Body of pancreas (tissue), 4 donors: ENCODE results near the gene NRN1L.

Source experiments
- POLR2A ChIP-seq, 3 donors: fragments of 450-650 bp; IDR thresholded peaks; one replicate each; pipeline ENCODE4 v1.6.1; 2016; ENCODE audit warnings: antibody characterized with exemption in 3 of 3, mild to moderate bottlenecking in 2 of 3
- TF ChIP-seq, protein P1 (sequence below), 7 experiments: fragments of 450-650 bp in 4 of 7; fragments of 200-600 bp in 3 of 7; sonication (generic) in 3 of 7; IDR thresholded peaks; one replicate each; pipeline ENCODE4 v1.5.1; 2016 to 2019; ENCODE audit warnings: antibody characterized with exemption in 7 of 7

DNA sequence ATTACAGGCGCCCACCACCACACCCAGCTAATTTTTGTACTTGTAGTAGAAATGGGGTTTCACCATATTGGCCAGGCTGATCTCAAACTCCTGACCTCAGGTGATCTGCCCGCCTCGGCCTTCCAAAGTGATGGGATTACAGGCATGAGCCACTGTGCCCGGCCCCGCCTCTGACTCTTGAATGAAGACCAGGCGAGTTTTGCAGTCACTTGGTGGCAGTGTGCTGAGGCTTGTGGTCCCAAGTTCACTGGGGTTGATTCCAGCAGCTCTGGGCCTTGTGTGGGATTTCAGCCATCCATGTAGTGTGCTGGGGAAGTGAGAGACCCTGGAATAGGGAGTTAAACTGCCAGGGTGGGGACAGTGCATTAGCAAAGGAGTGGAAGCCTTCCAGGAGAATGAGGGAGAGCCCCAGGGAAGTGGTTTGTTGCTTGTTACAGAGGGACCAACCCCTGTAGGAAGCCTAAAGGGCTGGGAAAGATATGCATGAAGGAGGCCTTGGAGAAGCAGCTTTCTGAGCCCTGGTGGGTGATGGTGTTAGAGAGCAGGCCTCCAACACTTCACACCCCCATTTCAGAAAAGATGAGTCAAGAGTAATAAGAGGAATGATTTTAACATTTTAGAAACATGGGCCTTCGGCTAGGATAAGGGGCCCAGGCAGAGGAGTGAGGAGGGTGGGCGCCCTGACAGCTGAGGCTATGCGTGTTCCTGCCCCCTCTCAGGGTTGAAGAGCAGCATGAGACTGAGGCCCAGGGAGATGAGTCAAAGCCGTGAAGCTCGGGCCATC lies 22.9 kb downstream of the NRN1L start:
- TF ChIP-seq, protein P1, sequence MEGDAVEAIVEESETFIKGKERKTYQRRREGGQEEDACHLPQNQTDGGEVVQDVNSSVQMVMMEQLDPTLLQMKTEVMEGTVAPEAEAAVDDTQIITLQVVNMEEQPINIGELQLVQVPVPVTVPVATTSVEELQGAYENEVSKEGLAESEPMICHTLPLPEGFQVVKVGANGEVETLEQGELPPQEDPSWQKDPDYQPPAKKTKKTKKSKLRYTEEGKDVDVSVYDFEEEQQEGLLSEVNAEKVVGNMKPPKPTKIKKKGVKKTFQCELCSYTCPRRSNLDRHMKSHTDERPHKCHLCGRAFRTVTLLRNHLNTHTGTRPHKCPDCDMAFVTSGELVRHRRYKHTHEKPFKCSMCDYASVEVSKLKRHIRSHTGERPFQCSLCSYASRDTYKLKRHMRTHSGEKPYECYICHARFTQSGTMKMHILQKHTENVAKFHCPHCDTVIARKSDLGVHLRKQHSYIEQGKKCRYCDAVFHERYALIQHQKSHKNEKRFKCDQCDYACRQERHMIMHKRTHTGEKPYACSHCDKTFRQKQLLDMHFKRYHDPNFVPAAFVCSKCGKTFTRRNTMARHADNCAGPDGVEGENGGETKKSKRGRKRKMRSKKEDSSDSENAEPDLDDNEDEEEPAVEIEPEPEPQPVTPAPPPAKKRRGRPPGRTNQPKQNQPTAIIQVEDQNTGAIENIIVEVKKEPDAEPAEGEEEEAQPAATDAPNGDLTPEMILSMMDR (IDR thresholded peaks at IDR 0.05) = no peak
- TF ChIP-seq POLR2A (IDR thresholded peaks at IDR 0.05) = no peak
